ENCODE results near the gene DACH1. TPM values are rescaled to one million over a fixed set of nuclear protein-coding genes. Genes with fewer than 3 reads are reported as not detected.

The DACH1 gene
- total RNA-seq, 1 donor from 2014 or later, result not detected

DNA sequence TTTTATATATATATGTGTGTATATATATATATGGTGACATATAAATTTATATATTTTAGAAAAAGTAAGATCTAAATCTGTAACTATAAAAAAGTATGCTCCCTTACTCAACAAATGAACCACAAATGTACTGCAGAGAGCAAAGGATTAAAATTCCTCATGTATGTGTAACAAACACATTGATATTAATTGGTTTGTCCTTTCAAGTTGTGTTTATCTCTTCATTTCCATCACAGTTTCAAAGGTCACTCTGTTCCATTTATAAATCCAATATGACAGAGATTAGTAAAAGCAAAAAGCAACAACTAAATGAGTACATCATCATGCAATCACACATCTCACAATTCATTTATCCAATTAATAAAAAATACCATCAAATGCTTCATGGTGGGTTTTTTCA, 247.9 kb downstream of the DACH1 start:
- no peak for DNase-seq (ENCODE audit: low read depth)
- H3K27me3 ChIP-seq (ENCODE audit: control insufficient read depth, insufficient read depth, low read length), result no peaks in the 10 kb centered on the region
- no peaks in the 10 kb centered on the region for H3K36me3 ChIP-seq (ENCODE audit: control insufficient read depth, insufficient read depth, low read length)
- no peak overlapping the region for H3K4me3 ChIP-seq (ENCODE audit: low read depth, low read length)
- no peak for FAIRE-seq
- TF ChIP-seq, protein P1, sequence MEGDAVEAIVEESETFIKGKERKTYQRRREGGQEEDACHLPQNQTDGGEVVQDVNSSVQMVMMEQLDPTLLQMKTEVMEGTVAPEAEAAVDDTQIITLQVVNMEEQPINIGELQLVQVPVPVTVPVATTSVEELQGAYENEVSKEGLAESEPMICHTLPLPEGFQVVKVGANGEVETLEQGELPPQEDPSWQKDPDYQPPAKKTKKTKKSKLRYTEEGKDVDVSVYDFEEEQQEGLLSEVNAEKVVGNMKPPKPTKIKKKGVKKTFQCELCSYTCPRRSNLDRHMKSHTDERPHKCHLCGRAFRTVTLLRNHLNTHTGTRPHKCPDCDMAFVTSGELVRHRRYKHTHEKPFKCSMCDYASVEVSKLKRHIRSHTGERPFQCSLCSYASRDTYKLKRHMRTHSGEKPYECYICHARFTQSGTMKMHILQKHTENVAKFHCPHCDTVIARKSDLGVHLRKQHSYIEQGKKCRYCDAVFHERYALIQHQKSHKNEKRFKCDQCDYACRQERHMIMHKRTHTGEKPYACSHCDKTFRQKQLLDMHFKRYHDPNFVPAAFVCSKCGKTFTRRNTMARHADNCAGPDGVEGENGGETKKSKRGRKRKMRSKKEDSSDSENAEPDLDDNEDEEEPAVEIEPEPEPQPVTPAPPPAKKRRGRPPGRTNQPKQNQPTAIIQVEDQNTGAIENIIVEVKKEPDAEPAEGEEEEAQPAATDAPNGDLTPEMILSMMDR (IDR thresholded peaks at IDR 0.05; ENCODE audit: insufficient read depth, low read length, severe bottlenecking), result no peak

DNA sequence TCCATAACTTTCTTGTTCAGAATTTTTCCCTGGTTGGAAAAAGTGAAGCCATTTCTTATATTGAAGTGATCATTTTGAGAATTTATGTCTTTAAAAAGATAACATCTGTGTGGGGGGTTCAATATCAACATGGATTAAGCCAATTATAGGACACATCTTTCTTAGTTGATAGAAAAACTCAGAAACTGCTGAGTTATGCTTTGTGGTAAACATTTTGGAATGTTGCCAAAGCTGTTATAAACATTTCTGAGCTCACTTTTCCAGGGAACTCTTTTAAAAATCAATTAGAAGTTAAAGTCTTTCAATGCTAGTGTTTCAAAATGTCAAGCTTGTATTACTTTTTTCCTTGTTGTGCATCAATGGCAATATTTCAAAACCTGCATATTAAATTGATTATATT, 248.8 kb downstream of the DACH1 start:
- no peak for DNase-seq (ENCODE audit: low read depth)
- no peak overlapping the region for H3K4me3 ChIP-seq (ENCODE audit: low read depth, low read length)
- no peak for FAIRE-seq
- no peaks in the 10 kb centered on the region for H3K27me3 ChIP-seq (ENCODE audit: control insufficient read depth, insufficient read depth, low read length)
- H3K36me3 ChIP-seq (ENCODE audit: control insufficient read depth, insufficient read depth, low read length), result no peaks in the 10 kb centered on the region
- TF ChIP-seq, protein P1 (IDR thresholded peaks at IDR 0.05; ENCODE audit: insufficient read depth, low read length, severe bottlenecking), result no peak

DNA sequence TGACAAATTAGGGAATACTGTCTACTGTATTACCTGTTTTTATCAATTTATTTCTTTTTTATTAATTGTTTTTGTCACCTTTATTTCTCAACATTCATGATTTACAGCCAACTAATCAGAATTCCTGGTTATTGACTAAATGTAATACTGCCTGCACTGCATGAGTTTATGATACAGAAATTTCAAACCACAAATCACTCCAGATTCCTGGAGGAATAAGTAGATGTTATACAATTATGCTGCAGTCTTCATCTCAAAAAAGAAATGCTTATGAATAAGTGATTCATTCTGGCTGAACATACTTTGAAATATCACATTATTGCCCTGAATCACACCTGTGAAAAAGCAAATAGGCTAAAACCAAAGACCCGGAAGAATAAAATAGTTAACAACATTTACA, 249.7 kb downstream of the DACH1 start:
- TF ChIP-seq, protein P1 (IDR thresholded peaks at IDR 0.05; ENCODE audit: insufficient read depth, low read length, severe bottlenecking), result no peak
- no peak overlapping the region for H3K4me3 ChIP-seq (ENCODE audit: low read depth, low read length)
- no peak for DNase-seq (ENCODE audit: low read depth)
- no peaks in the 10 kb centered on the region for H3K36me3 ChIP-seq (ENCODE audit: control insufficient read depth, insufficient read depth, low read length)
- H3K27me3 ChIP-seq (ENCODE audit: control insufficient read depth, insufficient read depth, low read length), result no peaks in the 10 kb centered on the region
- FAIRE-seq, result no peak

DNA sequence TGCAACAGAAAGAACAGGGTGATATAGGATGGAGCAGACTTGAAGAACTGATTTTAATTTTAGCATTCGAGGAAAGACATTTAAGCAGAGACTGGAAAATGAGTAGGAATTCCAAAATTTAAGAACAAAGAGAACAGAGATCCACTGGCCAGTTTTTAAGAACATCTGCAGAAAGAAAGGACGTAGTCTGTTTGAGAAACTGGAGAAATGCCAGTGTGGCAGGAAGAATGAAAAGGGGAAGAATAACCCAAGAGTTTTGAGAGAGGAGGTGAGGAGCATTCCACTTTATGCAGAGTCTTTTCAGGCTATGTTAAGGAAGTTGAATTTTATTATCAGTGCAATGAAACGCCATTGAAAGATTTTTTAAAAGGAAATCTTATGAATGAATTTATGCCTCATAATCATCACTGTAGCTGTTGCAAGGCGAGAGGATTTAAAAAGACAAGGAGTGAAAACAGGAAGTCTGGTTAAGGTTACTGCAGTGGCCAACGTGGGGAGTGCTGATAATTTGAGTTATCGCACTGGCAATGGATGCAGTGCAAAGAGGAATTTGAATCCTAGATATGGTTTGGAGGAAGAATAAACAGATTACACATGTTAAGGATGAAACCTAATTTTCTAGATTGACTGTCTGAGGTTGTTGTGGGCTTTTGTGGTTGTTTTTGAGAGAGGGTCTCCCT, 253.8 kb downstream of the DACH1 start:
- Histone ChIP-seq H3K27me3 (ENCODE audit: control insufficient read depth, insufficient read depth, low read length) (no peaks in the 10 kb centered on the region), H3K4me3 (ENCODE audit: low read depth, low read length) (no peak overlapping the region), H3K36me3 (ENCODE audit: control insufficient read depth, insufficient read depth, low read length) (no peaks in the 10 kb centered on the region)
- DNase-seq (ENCODE audit: low read depth) (no peak), FAIRE-seq (no peak)
- TF ChIP-seq, protein P1 (IDR thresholded peaks at IDR 0.05; ENCODE audit: insufficient read depth, low read length, severe bottlenecking), result no peak

DNA sequence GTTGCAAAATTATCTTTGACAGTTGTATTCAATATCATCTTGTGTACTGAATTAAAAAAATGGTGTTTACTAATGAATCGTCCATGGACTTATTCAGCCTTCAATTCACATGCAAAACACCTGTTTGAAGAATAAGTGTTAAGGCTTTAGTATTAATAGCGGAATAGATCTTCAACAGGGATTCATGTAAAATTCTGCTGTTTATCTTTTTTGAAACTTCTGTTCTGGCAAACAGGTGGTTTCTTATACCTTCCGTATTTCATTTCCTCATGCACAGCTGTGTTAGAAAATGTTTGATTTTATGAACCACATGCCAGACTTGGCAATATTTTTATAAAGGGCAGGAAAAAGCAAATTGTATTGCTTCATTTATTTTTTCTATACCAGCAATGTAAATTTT, 255.7 kb downstream of the DACH1 start:
- no peak for DNase-seq (ENCODE audit: low read depth)
- TF ChIP-seq, protein P1 (IDR thresholded peaks at IDR 0.05; ENCODE audit: insufficient read depth, low read length, severe bottlenecking), result no peak
- no peaks in the 10 kb centered on the region for H3K27me3 ChIP-seq (ENCODE audit: control insufficient read depth, insufficient read depth, low read length)
- FAIRE-seq, result no peak
- no peak overlapping the region for H3K4me3 ChIP-seq (ENCODE audit: low read depth, low read length)
- H3K36me3 ChIP-seq (ENCODE audit: control insufficient read depth, insufficient read depth, low read length), result no peaks in the 10 kb centered on the region

DNA sequence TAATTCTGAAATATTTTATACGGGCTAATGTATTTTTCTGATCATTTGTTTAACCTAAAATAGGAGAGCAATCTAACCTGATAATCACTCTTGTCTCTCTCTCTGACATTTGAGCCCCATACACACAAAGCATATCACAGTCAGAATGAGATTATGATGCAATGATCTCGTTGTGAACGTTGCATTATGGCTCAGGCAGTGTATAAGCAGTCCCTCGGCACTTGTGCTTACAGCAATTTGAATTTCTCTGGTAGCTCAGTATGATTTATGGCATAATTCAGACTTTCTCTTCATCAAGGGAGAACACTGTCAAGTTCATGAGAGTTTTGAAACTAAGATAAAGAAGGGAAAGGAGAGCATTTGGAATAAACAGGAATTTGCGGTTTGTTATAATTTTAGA, 256.1 kb downstream of the DACH1 start:
- no peak overlapping the region for H3K4me3 ChIP-seq (ENCODE audit: low read depth, low read length)
- H3K36me3 ChIP-seq (ENCODE audit: control insufficient read depth, insufficient read depth, low read length), result no peaks in the 10 kb centered on the region
- FAIRE-seq, result no peak
- DNase-seq (ENCODE audit: low read depth), result no peak
- H3K27me3 ChIP-seq (ENCODE audit: control insufficient read depth, insufficient read depth, low read length), result no peaks in the 10 kb centered on the region
- TF ChIP-seq, protein P1 (IDR thresholded peaks at IDR 0.05; ENCODE audit: insufficient read depth, low read length, severe bottlenecking), result no peak

Data from bronchial epithelial cell (primary cell).